ENCODE results near the gene TMED5. TPM values are rescaled to one million over a fixed set of nuclear protein-coding genes. Genes with fewer than 3 reads are reported as not detected.
"Not testable (repeated sequence)": the region's sequence is repeated elsewhere in the genome, so short reads cannot be mapped to it uniquely, and the experiment has no call there.

The TMED5 gene
- total RNA-seq, result 10 to 100 TPM; 48.2 to 52.3 TPM

GRCh38 chr1:93179886-93180722 lies at the start of gene TMED5:
Gene TMED5, minus strand, starts transcription at chr1:93180413. Its CDS starts 171 bp downstream, at chr1:93180242.
- Mint-ChIP-seq H3K4me3 (peak within 1 kb of the TSS; percentile 100), H3K27ac (peak within 1 kb of the TSS; percentile 99), H3K9me3 (no peaks in the 10 kb centered on the region), H3K36me3 (peaks cover 24% of the 10 kb centered on the region), H3K27me3 (no peaks in the 10 kb centered on the region), H3K4me1 (peaks cover 44% of the 10 kb centered on the region)
- ATAC-seq (ENCODE audit: low read depth), result peak; percentile 85
- POLR2A ChIA-PET, result interaction anchor here (0.9 to 2.6 kb wide), 5 partner anchors 9 to 699 kb away, joined by 3 to 26 read pairs (median 3); partner anchors contain the start of genes DNTTIP2 and MTF2
- DNase-seq, result peak; percentile 96

GRCh38 chr1:93223023-93223675 lies 42.9 kb upstream of the TMED5 start:
- Mint-ChIP-seq H3K9me3 (peaks cover 4% of the 10 kb centered on the region), H3K4me3 (no peak overlapping the region), H3K27ac (no peak overlapping the region), H3K4me1 (peaks cover 16% of the 10 kb centered on the region), H3K36me3 (peaks cover 54% of the 10 kb centered on the region), H3K27me3 (no peaks in the 10 kb centered on the region)
- DNase-seq (no peak), ATAC-seq (ENCODE audit: low read depth) (no peak)
- POLR2A ChIA-PET, result no interaction called here

GRCh38 chr1:93221913-93222312 lies 41.7 kb upstream of the TMED5 start:
- peaks cover 4% of the 10 kb centered on the region for H3K9me3 Mint-ChIP-seq
- POLR2A ChIA-PET, result interaction anchor here (1.1 kb wide), 1 partner anchor 142 kb away, joined by 3 read pairs; no protein-coding TSS in a partner anchor
- no peak overlapping the region for H3K4me3 Mint-ChIP-seq

GRCh38 chr1:93220716-93221115 lies 40.5 kb upstream of the TMED5 start:
- POLR2A ChIA-PET; H3K27me3 Mint-ChIP-seq; H3K27ac Mint-ChIP-seq; ATAC-seq (ENCODE audit: low read depth); H3K4me3 Mint-ChIP-seq; H3K9me3 Mint-ChIP-seq; DNase-seq: not testable (repeated sequence)
- Mint-ChIP-seq H3K4me1 (peaks cover 16% of the 10 kb centered on the region), H3K36me3 (peaks cover 57% of the 10 kb centered on the region)

More at GRCh38 chr1:93221913-93222312, 41.7 kb upstream of the TMED5 start:
- H3K36me3 Mint-ChIP-seq, result peaks cover 61% of the 10 kb centered on the region
- H3K27ac Mint-ChIP-seq, result no peak overlapping the region
- H3K27me3 Mint-ChIP-seq, result no peaks in the 10 kb centered on the region
- ATAC-seq (ENCODE audit: low read depth), result no peak
- no peak for DNase-seq
- H3K4me1 Mint-ChIP-seq, result peaks cover 16% of the 10 kb centered on the region

GRCh38 chr1:93219443-93219842 lies 39.2 kb upstream of the TMED5 start:
- Mint-ChIP-seq H3K36me3 (peaks cover 53% of the 10 kb centered on the region), H3K9me3 (peaks cover 4% of the 10 kb centered on the region), H3K4me3 (peak overlapping the region; percentile 47), H3K27me3 (no peaks in the 10 kb centered on the region), H3K27ac (peak overlapping the region; percentile 72), H3K4me1 (peaks cover 16% of the 10 kb centered on the region)
- DNase-seq (no peak), ATAC-seq (ENCODE audit: low read depth) (peak; percentile 78)
- POLR2A ChIA-PET, result interaction anchor here (0.8 to 0.9 kb wide), 2 partner anchors 19 to 37 kb away, joined by 3 read pairs; no protein-coding TSS in a partner anchor

GRCh38 chr1:93215322-93215721 lies 35.1 kb upstream of the TMED5 start:
- peaks cover 49% of the 10 kb centered on the region for H3K36me3 Mint-ChIP-seq
- no peaks in the 10 kb centered on the region for H3K27me3 Mint-ChIP-seq
- no peaks in the 10 kb centered on the region for H3K9me3 Mint-ChIP-seq
- no peak for DNase-seq
- no peak for ATAC-seq (ENCODE audit: low read depth)
- H3K4me3 Mint-ChIP-seq, result no peak overlapping the region
- POLR2A ChIA-PET, result no interaction called here
- no peak overlapping the region for H3K27ac Mint-ChIP-seq
- H3K4me1 Mint-ChIP-seq, result peaks cover 16% of the 10 kb centered on the region

GRCh38 chr1:93207211-93207610 lies 27.0 kb upstream of the TMED5 start:
- Mint-ChIP-seq H3K36me3 (peaks cover 24% of the 10 kb centered on the region), H3K27me3 (no peaks in the 10 kb centered on the region), H3K4me1 (peaks cover 2% of the 10 kb centered on the region), H3K9me3 (no peaks in the 10 kb centered on the region), H3K27ac (no peak overlapping the region), H3K4me3 (no peak overlapping the region)
- no peak for ATAC-seq (ENCODE audit: low read depth)
- DNase-seq, result no peak
- POLR2A ChIA-PET, result no interaction called here

- DNase-seq, result no peak
- Mint-ChIP-seq H3K27me3 (no peaks in the 10 kb centered on the region), H3K27ac (no peak overlapping the region), H3K36me3 (peaks cover 23% of the 10 kb centered on the region), H3K4me1 (peaks cover 2% of the 10 kb centered on the region), H3K4me3 (no peak overlapping the region), H3K9me3 (no peaks in the 10 kb centered on the region)
- no peak for ATAC-seq (ENCODE audit: low read depth)
- POLR2A ChIA-PET, result no interaction called here
These were observed 26.3 kb upstream of the TMED5 start for GRCh38 chr1:93206567-93206954.

GRCh38 chr1:93205892-93206566 lies 25.8 kb upstream of the TMED5 start:
- H3K9me3 Mint-ChIP-seq, result no peaks in the 10 kb centered on the region
- POLR2A ChIA-PET, result no interaction called here
- no peak overlapping the region for H3K4me3 Mint-ChIP-seq
- peaks cover 22% of the 10 kb centered on the region for H3K36me3 Mint-ChIP-seq
- H3K27me3 Mint-ChIP-seq, result no peaks in the 10 kb centered on the region
- DNase-seq, result no peak
- ATAC-seq (ENCODE audit: low read depth), result no peak
- H3K27ac Mint-ChIP-seq, result no peak overlapping the region
- peaks cover 2% of the 10 kb centered on the region for H3K4me1 Mint-ChIP-seq

GRCh38 chr1:93200714-93201113 lies 20.5 kb upstream of the TMED5 start:
- DNase-seq (no peak), ATAC-seq (ENCODE audit: low read depth) (no peak)
- no peaks in the 10 kb centered on the region for H3K9me3 Mint-ChIP-seq
- no peak overlapping the region for H3K27ac Mint-ChIP-seq
- peaks cover 22% of the 10 kb centered on the region for H3K36me3 Mint-ChIP-seq
- POLR2A ChIA-PET, result no interaction called here
- no peaks in the 10 kb centered on the region for H3K27me3 Mint-ChIP-seq
- H3K4me1 Mint-ChIP-seq, result peaks cover 2% of the 10 kb centered on the region
- H3K4me3 Mint-ChIP-seq, result no peak overlapping the region

GRCh38 chr1:93200086-93200620 lies 19.9 kb upstream of the TMED5 start:
- POLR2A ChIA-PET, result no interaction called here
- no peak for DNase-seq
- peaks cover 28% of the 10 kb centered on the region for H3K36me3 Mint-ChIP-seq
- H3K9me3 Mint-ChIP-seq, result no peaks in the 10 kb centered on the region
- no peak for ATAC-seq (ENCODE audit: low read depth)
- H3K4me1 Mint-ChIP-seq, result no peaks in the 10 kb centered on the region
- no peak overlapping the region for H3K27ac Mint-ChIP-seq
- H3K4me3 Mint-ChIP-seq, result no peak overlapping the region
- H3K27me3 Mint-ChIP-seq, result no peaks in the 10 kb centered on the region

- Mint-ChIP-seq H3K36me3 (peaks cover 34% of the 10 kb centered on the region), H3K4me3 (no peak overlapping the region), H3K9me3 (no peaks in the 10 kb centered on the region), H3K27ac (no peak overlapping the region), H3K27me3 (no peaks in the 10 kb centered on the region), H3K4me1 (no peaks in the 10 kb centered on the region)
- ATAC-seq (ENCODE audit: low read depth) (no peak), DNase-seq (no peak)
- POLR2A ChIA-PET, result no interaction called here
These were observed 18.9 kb upstream of the TMED5 start for GRCh38 chr1:93199150-93199549.

GRCh38 chr1:93196591-93196990 lies 16.4 kb upstream of the TMED5 start:
- H3K4me3 Mint-ChIP-seq, result no peak overlapping the region
- ATAC-seq (ENCODE audit: low read depth), result no peak
- DNase-seq, result no peak
- H3K27me3 Mint-ChIP-seq, result no peaks in the 10 kb centered on the region
- POLR2A ChIA-PET, result no interaction called here
- H3K36me3 Mint-ChIP-seq, result peaks cover 41% of the 10 kb centered on the region
- no peak overlapping the region for H3K27ac Mint-ChIP-seq
- no peaks in the 10 kb centered on the region for H3K9me3 Mint-ChIP-seq
- no peaks in the 10 kb centered on the region for H3K4me1 Mint-ChIP-seq

Measured in activated naive CD8-positive, alpha-beta T cell treated with anti-CD3 and anti-CD28 coated beads, Interleukin-2, amount 10 ng/mL, durations not matched to agents 7 days and 5 days (primary cell).